HepG2 (cell line): ENCODE measurements around the gene LYRM4. TPM values are rescaled to one million over a fixed set of nuclear protein-coding genes. Genes with fewer than 3 reads are reported as not detected.

Experiments used
- HBP1 ChIP-seq: IDR thresholded peaks from 2 replicates; pipeline ENCODE4 v1.6.1; 2016; ENCODE audit warnings: low read depth, control low read depth
- HDAC2 ChIP-seq: sonication (generic); formaldehyde crosslinking; IDR thresholded peaks from 2 replicates; pipeline ENCODE4 v1.4.0; 2020; ENCODE audit warnings: missing genetic modification reagents
- HOXA7 ChIP-seq: sonication (generic); formaldehyde crosslinking; IDR thresholded peaks from 2 replicates; pipeline ENCODE4 v1.8.1; 2022; ENCODE audit warnings: mild to moderate bottlenecking, missing genetic modification reagents, moderate library complexity
- TCF7 ChIP-seq: sonication (generic); IDR thresholded peaks from 2 replicates; pipeline ENCODE4 v1.6.1; 2016; ENCODE audit warnings: antibody characterized with exemption, low read depth
- ZBTB40 ChIP-seq, 2 experiments: fragments of 450-650 bp in 1 of 2; sonication (generic) in 1 of 2; formaldehyde crosslinking in 1 of 2; IDR thresholded peaks; 2 replicates each; pipeline versions ENCODE4 v1.6.1 to v1.8.0; 2016 to 2022; ENCODE audit warnings: antibody characterized with exemption in 1 of 2, mild to moderate bottlenecking in 1 of 2, missing genetic modification reagents in 1 of 2
- ZBTB46 ChIP-seq: sonication (generic); formaldehyde crosslinking; IDR thresholded peaks from 2 replicates; pipeline ENCODE4 v1.4.0; 2020; ENCODE audit warnings: mild to moderate bottlenecking, missing genetic modification reagents, borderline replicate concordance
- ZIK1 ChIP-seq: sonication (generic); formaldehyde crosslinking; IDR thresholded peaks from 2 replicates; pipeline ENCODE4 v1.5.0; 2020; ENCODE audit warnings: mild to moderate bottlenecking, low read depth, missing genetic modification reagents, borderline replicate concordance
- ZNF30 ChIP-seq: sonication (generic); formaldehyde crosslinking; IDR thresholded peaks from 2 replicates; pipeline ENCODE4 v1.5.0; 2020; ENCODE audit warnings: mild to moderate bottlenecking, missing genetic modification reagents
- ZNF564 ChIP-seq: sonication (generic); formaldehyde crosslinking; IDR thresholded peaks from 2 replicates; pipeline ENCODE4 v1.8.1; 2023; ENCODE audit warnings: mild to moderate bottlenecking, missing genetic modification reagents
- ZNF781 ChIP-seq: sonication (generic); formaldehyde crosslinking; IDR thresholded peaks from 2 replicates; pipeline ENCODE4 v1.5.1; 2020; ENCODE audit warnings: borderline replicate concordance, mild to moderate bottlenecking, missing genetic modification reagents; ENCODE audit errors: not compliant biosample characterization
- polyA plus RNA-seq, 8 experiments: library from polyadenylated mRNA; depleted of rRNA in 3 of 8; stranded (reverse) in 7 of 8; unstranded in 1 of 8; fragments of >200 nt; fragmentation: Illumina TruSeq in 4 of 8; extraction: Trizol in 4 of 8; gene quantifications; 2 replicates each; pipeline versions ENCODE4 v1.2.1 to v1.2.3, GENCODE V29; 2011 to 2016; ENCODE audit warnings: low read depth in 4 of 8, missing spikeins in 1 of 8, mixed read lengths in 1 of 8; ENCODE audit not compliant: insufficient read depth in 1 of 8
- total RNA-seq, 5 experiments: library from RNA; depleted of rRNA; stranded (reverse); fragments of >200 nt; fragmentation: Illumina TruSeq; extraction: Trizol; gene quantifications; 2 replicates each; pipeline ENCODE4 v1.2.3, GENCODE V29; 2016; ENCODE audit warnings: low read depth in 1 of 5
- TF ChIP-seq, protein P1 (sequence below): sonication (generic); formaldehyde crosslinking; IDR thresholded peaks from 2 replicates; pipeline ENCODE4; 2020; ENCODE audit warnings: missing genetic modification reagents, mild to moderate bottlenecking, borderline replicate concordance

The LYRM4 gene
- total and polyA plus RNA-seq, 2 of the 13 experiments (the other 11 are each of a cell fraction or from before 2014, with no cell fraction given): 64.6 to 67.5 TPM

GRCh38 chr6:5125152-5126006 is 135.4 kb downstream of the LYRM4 start (continued):
- TF ChIP-seq HDAC2 (CRISPR knock-in tag) (0 out of 2 replicates have a peak, but pooled peaks have one; percentile 24), ZNF564 (CRISPR knock-in tag) (no peak), ZNF781 (CRISPR knock-in tag) (no peak), ZNF30 (CRISPR knock-in tag) (0 out of 2 replicates have a peak, but pooled peaks have one; percentile 22), ZIK1 (CRISPR knock-in tag) (no peak; the same call in 1 of the 2 replicates), ZBTB46 (CRISPR knock-in tag) (no peak), HBP1 (CRISPR knock-in tag) (no peak), ZBTB40 (IDR thresholded peaks at IDR 0.05) (no peak), ZBTB40 (CRISPR knock-in tag; IDR thresholded peaks at IDR 0.05) (peak; percentile 56; the same call in 1 of the 2 replicates), TCF7 (peak; percentile 59; the same call in 1 of the 2 replicates), HOXA7 (CRISPR knock-in tag) (no peak)
- TF ChIP-seq, protein P1, sequence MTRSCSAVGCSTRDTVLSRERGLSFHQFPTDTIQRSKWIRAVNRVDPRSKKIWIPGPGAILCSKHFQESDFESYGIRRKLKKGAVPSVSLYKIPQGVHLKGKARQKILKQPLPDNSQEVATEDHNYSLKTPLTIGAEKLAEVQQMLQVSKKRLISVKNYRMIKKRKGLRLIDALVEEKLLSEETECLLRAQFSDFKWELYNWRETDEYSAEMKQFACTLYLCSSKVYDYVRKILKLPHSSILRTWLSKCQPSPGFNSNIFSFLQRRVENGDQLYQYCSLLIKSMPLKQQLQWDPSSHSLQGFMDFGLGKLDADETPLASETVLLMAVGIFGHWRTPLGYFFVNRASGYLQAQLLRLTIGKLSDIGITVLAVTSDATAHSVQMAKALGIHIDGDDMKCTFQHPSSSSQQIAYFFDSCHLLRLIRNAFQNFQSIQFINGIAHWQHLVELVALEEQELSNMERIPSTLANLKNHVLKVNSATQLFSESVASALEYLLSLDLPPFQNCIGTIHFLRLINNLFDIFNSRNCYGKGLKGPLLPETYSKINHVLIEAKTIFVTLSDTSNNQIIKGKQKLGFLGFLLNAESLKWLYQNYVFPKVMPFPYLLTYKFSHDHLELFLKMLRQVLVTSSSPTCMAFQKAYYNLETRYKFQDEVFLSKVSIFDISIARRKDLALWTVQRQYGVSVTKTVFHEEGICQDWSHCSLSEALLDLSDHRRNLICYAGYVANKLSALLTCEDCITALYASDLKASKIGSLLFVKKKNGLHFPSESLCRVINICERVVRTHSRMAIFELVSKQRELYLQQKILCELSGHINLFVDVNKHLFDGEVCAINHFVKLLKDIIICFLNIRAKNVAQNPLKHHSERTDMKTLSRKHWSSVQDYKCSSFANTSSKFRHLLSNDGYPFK (CRISPR knock-in tag): peak; percentile 41; the same call in 1 of the 2 replicates
